Brain pericyte (primary cell): ENCODE measurements around the gene NEB.
"Not testable (repeated sequence)": the region's sequence is repeated elsewhere in the genome, so short reads cannot be mapped to it uniquely, and the experiment has no call there.

Experiments
- DNase-seq: peaks from one replicate; pipeline ENCODE4 v3.0.0-alpha.2; 2012; ENCODE audit warnings: low read depth, low spot score

NEB gene

GRCh38 chr2:151761193-151761592, 26.9 kb upstream of the NEB start:
- no peak for DNase-seq

GRCh38 chr2:151760139-151760650, 25.9 kb upstream of the NEB start:
- DNase-seq = no peak

- no peak for DNase-seq
These were observed 24.5 kb upstream of the NEB start for GRCh38 chr2:151758744-151759143.

GRCh38 chr2:151757861-151758260, 23.6 kb upstream of the NEB start:
- no peak for DNase-seq

GRCh38 chr2:151756820-151757219, 22.5 kb upstream of the NEB start:
- no peak for DNase-seq

- no peak for DNase-seq
These were observed 20.1 kb upstream of the NEB start for GRCh38 chr2:151754253-151754897.

GRCh38 chr2:151753540-151753939, 19.3 kb upstream of the NEB start:
- DNase-seq = no peak

- not testable (repeated sequence) for DNase-seq
These were observed 11.0 kb upstream of the NEB start for GRCh38 chr2:151745261-151745660.

- no peak for DNase-seq
These were observed 3.9 kb downstream of the NEB start for GRCh38 chr2:151730262-151730975.

- no peak for DNase-seq
These were observed 4.4 kb downstream of the NEB start for GRCh38 chr2:151729837-151730236.

GRCh38 chr2:151729415-151729811, 4.9 kb downstream of the NEB start:
- no peak for DNase-seq

- no peak for DNase-seq
These were observed 5.4 kb downstream of the NEB start for GRCh38 chr2:151728804-151729414.

GRCh38 chr2:151727593-151728552, 6.4 kb downstream of the NEB start:
- no peak for DNase-seq

- DNase-seq = no peak
These were observed 13.1 kb downstream of the NEB start for GRCh38 chr2:151721161-151721560.

GRCh38 chr2:151720521-151720920, 13.8 kb downstream of the NEB start:
- DNase-seq = no peak

GRCh38 chr2:151718796-151719195, 15.5 kb downstream of the NEB start:
- DNase-seq = no peak

- no peak for DNase-seq
These were observed 16.0 kb downstream of the NEB start for GRCh38 chr2:151718247-151718646.

- no peak for DNase-seq
These were observed 17.6 kb downstream of the NEB start for GRCh38 chr2:151716721-151717120.

GRCh38 chr2:151713291-151713903, 20.9 kb downstream of the NEB start:
- no peak for DNase-seq

GRCh38 chr2:151711025-151711424, 23.3 kb downstream of the NEB start:
- DNase-seq = no peak

- no peak for DNase-seq
These were observed 25.5 kb downstream of the NEB start for GRCh38 chr2:151708788-151709187.
